Peyer's patch (tissue), 4 donors: Measurements from ENCODE around the gene CDH23. TPM values are rescaled to one million over a fixed set of nuclear protein-coding genes. Genes with fewer than 3 reads are reported as not detected.

ENCODE experiments used
- DNase-seq, 3 donors: peaks; one replicate each; pipeline ENCODE4 v3.0.0-alpha.2; 2017 to 2019
- H3K27ac ChIP-seq, 4 donors: fragments of 200-600 bp; sonication (generic); one replicate each; pipeline ENCODE4 v1.5.1; 2016 to 2019
- H3K27me3 ChIP-seq, 2 donors: fragments of 200-600 bp; sonication (generic); one replicate each; pipeline ENCODE4 v1.5.1; 2019
- H3K36me3 ChIP-seq, 3 donors: fragments of 200-600 bp; sonication (generic); one replicate each; pipeline ENCODE4 v1.5.1; 2016 to 2019
- H3K4me1 ChIP-seq, 4 donors: fragments of 200-600 bp; sonication (generic); one replicate each; pipeline ENCODE4 v1.5.1; 2016 to 2019
- H3K4me3 ChIP-seq, 4 donors: fragments of 200-600 bp; sonication (generic); 1 replicate in 3 of 4; 2 replicates in 1 of 4; pipeline ENCODE4 v1.5.1; 2016 to 2019; ENCODE audit warnings: mild to moderate bottlenecking in 1 of 4
- H3K9me3 ChIP-seq, 4 donors: fragments of 200-600 bp; sonication (generic); one replicate each; pipeline ENCODE4 v1.5.1; 2016 to 2019; ENCODE audit warnings: mild to moderate bottlenecking in 1 of 4
- POLR2A ChIP-seq, 2 donors: fragments of 450-650 bp; IDR thresholded peaks; one replicate each; pipeline ENCODE4 v1.5.1; 2017; ENCODE audit warnings: antibody characterized with exemption in 2 of 2, mild to moderate bottlenecking in 2 of 2, moderate library complexity in 2 of 2
- total RNA-seq, 4 donors: library from RNA; depleted of rRNA; stranded (reverse); fragments of >200 nt; gene quantifications; one replicate each; pipeline ENCODE4 v1.1.0, GENCODE V29; 2016
- TF ChIP-seq, protein P1 (sequence below), 6 experiments: fragments of 450-650 bp in 4 of 6; fragments of 200-600 bp in 2 of 6; sonication (generic) in 1 of 6; IDR thresholded peaks; one replicate each; pipeline ENCODE4 v1.5.1; 2017 to 2019; ENCODE audit warnings: antibody characterized with exemption in 6 of 6, mild to moderate bottlenecking in 3 of 6, moderate library complexity in 1 of 6

CDH23 gene
- total RNA-seq, 4 donors from 2014 or later: 3.2 to 9.9 (median 5.4) TPM

DNA sequence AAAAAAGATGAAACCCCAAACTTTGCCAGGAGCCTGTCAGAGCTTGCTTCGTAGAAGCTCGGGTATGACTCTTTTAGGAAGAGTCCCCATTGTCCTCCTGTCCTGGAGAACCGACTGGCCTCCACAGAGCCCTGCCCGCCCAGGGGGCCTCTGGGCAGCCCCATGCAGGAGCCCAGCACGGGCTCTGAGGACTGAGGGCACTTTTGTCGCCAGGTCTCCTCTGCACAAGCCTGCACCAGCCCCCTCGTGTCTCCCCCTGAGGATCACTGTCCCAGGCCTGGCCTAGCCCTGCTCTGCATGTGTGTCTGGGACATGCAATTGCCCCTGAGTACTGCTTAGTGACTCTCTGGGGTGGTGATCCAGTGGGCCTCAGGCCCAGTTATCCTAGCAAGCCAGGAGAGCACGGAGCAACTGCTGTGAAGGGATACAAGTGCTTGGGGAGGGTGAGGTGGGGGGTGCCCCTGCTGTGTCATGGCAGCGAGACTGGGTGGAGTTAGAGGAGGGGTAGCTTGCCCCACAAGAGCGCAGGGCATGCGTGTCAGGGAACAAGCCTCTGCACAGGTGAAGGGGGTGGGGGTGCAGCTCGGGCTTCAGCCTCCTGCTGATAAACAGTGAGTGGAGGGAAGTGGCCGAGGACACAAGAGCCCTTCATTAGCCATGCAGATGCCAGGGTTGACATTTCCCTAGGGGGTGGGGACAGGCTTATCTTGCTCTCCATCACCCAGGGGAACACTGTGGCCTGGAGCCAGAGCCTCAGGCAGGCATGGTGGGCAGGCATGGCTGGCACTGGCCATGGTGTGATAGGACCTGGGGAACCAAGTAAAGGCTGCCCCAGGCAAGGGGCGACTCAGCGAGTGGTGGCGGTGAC, 179.4 kb downstream of the CDH23 start:
- H3K4me1 ChIP-seq: no peaks in the 10 kb centered on the region
- H3K4me3 ChIP-seq: no peak overlapping the region
- peak in 1 of 3 donors; percentile 39 for DNase-seq
- no peaks in the 10 kb centered on the region for H3K36me3 ChIP-seq
- TF ChIP-seq, protein P1, sequence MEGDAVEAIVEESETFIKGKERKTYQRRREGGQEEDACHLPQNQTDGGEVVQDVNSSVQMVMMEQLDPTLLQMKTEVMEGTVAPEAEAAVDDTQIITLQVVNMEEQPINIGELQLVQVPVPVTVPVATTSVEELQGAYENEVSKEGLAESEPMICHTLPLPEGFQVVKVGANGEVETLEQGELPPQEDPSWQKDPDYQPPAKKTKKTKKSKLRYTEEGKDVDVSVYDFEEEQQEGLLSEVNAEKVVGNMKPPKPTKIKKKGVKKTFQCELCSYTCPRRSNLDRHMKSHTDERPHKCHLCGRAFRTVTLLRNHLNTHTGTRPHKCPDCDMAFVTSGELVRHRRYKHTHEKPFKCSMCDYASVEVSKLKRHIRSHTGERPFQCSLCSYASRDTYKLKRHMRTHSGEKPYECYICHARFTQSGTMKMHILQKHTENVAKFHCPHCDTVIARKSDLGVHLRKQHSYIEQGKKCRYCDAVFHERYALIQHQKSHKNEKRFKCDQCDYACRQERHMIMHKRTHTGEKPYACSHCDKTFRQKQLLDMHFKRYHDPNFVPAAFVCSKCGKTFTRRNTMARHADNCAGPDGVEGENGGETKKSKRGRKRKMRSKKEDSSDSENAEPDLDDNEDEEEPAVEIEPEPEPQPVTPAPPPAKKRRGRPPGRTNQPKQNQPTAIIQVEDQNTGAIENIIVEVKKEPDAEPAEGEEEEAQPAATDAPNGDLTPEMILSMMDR (IDR thresholded peaks at IDR 0.05): no peak
- TF ChIP-seq POLR2A (IDR thresholded peaks at IDR 0.05): no peak
- no peaks in the 10 kb centered on the region for H3K27me3 ChIP-seq
- H3K9me3 ChIP-seq: no peaks in the 10 kb centered on the region
- H3K27ac ChIP-seq: no peak overlapping the region

DNA sequence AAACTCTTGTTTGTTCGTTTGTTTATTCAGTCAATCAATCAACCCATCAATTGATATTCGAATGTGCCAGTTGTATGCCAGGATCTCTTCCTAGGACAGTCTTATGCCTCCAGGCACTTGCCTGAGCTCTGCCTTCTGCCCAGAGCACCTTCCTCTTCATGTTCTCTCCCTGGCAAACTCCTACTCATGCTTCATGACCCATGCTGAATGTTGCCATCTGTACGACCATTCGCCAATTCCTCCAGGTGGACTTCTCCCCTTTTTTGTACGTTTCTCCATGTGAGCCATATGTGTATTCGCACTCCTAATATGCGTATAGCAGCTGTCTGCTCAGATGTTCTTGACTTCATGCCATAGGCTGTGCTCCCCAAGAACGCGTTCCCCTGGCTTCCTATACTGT, 180.1 kb downstream of the CDH23 start:
- no peak overlapping the region for H3K27ac ChIP-seq
- no peaks in the 10 kb centered on the region for H3K4me1 ChIP-seq
- no peak for DNase-seq
- no peaks in the 10 kb centered on the region for H3K9me3 ChIP-seq
- no peak overlapping the region for H3K4me3 ChIP-seq
- no peak for TF ChIP-seq POLR2A (IDR thresholded peaks at IDR 0.05)
- TF ChIP-seq, protein P1 (IDR thresholded peaks at IDR 0.05): no peak
- H3K36me3 ChIP-seq: no peaks in the 10 kb centered on the region
- H3K27me3 ChIP-seq: no peaks in the 10 kb centered on the region

DNA sequence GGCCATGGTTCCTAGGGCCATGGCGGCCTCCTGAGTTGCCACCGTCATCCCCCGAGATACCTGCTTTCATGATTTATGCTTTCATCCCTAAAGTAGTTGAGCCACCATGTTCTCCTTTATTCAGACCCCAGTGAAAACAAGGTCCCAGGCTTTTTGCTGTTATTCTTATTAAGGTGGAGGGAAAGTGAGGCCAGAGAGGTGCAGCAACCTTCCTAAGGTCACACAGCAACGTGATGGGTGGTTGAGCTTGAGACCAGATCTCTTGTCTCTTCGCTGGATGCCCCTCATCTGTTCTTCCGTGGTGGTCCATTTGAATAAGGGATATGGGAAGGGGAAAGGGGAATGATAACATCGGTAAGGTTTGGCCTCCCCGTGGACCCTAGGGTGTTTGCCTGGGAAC, 180.6 kb downstream of the CDH23 start:
- Histone ChIP-seq H3K4me1 (no peaks in the 10 kb centered on the region), H3K36me3 (no peaks in the 10 kb centered on the region), H3K9me3 (no peaks in the 10 kb centered on the region), H3K27ac (no peak overlapping the region), H3K27me3 (no peaks in the 10 kb centered on the region), H3K4me3 (no peak overlapping the region)
- DNase-seq: no peak
- TF ChIP-seq, protein P1 (IDR thresholded peaks at IDR 0.05): no peak
- TF ChIP-seq POLR2A (IDR thresholded peaks at IDR 0.05): no peak

DNA sequence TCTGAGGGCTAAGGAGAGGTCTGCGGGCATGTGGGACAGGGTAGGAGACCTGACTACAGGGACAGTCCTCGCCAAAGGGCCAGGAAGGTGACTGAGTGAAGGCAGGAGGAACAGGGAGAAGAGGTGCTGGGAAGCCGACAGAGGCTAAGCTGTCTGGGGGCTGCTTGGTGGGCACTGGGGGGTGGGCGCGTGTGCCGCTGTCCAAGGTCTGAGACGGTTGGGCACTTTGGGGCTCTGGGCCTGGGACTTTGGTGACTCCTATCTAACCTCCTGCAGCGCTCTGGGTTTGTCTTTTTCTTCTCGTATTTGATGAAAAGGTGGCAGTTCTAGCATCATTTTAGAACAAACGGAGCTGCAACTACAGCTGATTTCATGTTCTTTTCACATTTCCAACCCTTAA, 181.3 kb downstream of the CDH23 start:
- Histone ChIP-seq H3K9me3 (no peaks in the 10 kb centered on the region), H3K4me3 (no peak overlapping the region), H3K27me3 (no peaks in the 10 kb centered on the region), H3K27ac (no peak overlapping the region), H3K36me3 (no peaks in the 10 kb centered on the region), H3K4me1 (no peaks in the 10 kb centered on the region)
- TF ChIP-seq, protein P1 (IDR thresholded peaks at IDR 0.05): no peak
- TF ChIP-seq POLR2A (IDR thresholded peaks at IDR 0.05): no peak
- DNase-seq: no peak

DNA sequence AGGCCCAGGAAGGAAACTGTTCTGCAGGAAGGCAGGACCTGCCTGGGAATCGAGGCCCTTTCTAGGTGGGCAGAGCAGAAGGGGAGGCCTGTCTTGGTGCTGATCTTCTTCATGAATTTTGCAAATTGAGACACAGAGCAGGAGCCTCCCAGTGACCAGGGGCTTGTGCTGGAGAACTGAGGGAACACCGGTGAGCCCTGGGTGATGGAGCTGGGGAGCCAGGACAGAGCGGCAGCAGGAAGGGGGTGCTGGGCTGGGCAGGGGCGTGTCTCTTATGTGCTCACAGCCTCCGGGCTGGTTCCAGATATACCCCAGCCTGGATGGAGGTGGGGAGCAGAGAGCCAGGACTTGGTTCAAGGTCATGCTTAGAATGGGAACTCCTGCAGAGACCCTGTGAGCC, 182.9 kb downstream of the CDH23 start:
- no peak overlapping the region for H3K27ac ChIP-seq

More for the DNA sequence above, 182.9 kb downstream of the CDH23 start:
- Histone ChIP-seq H3K27me3 (no peaks in the 10 kb centered on the region), H3K9me3 (no peaks in the 10 kb centered on the region), H3K36me3 (no peaks in the 10 kb centered on the region), H3K4me1 (no peaks in the 10 kb centered on the region), H3K4me3 (no peak overlapping the region)
- no peak for TF ChIP-seq POLR2A (IDR thresholded peaks at IDR 0.05)
- TF ChIP-seq, protein P1 (IDR thresholded peaks at IDR 0.05): no peak
- peak in 1 of 3 donors; percentile 20 for DNase-seq
